Brain microvascular endothelial cell (primary cell): ENCODE measurements around the gene GAL3ST3.

Source experiments
- DNase-seq: peaks from one replicate; pipeline ENCODE4 v3.0.0-alpha.2; 2020
- H3K27ac ChIP-seq: fragments of 250-450 bp; sonication (Bioruptor Pico); 2 replicates; pipeline ENCODE4 v1.5.1; 2020; ENCODE audit warnings: mild to moderate bottlenecking, moderate library complexity
- H3K27me3 ChIP-seq: fragments of 250-450 bp; sonication (Bioruptor Pico); replicated peaks from 2 replicates; pipeline ENCODE4 v1.5.1; 2020; ENCODE audit warnings: mild to moderate bottlenecking
- H3K36me3 ChIP-seq: fragments of 250-450 bp; sonication (Bioruptor Pico); replicated peaks from 2 replicates; pipeline ENCODE4 v1.5.1; 2020; ENCODE audit warnings: mild to moderate bottlenecking
- H3K4me3 ChIP-seq: 2 replicates; pipeline ENCODE4 v1.5.1; 2011; ENCODE audit warnings: low read depth, mild to moderate bottlenecking, control low read depth, low read length, moderate library complexity
- CTCF ChIP-seq: IDR thresholded peaks from 2 replicates; pipeline ENCODE4 v1.5.1; 2011; ENCODE audit warnings: low read depth, mild to moderate bottlenecking, moderate library complexity, low read length, control low read depth, inconsistent platforms; ENCODE audit errors: missing control alignments
- in situ Hi-C: cut with HindIII; loops from 2 replicates; pipeline ENCODE4 v1.10.0; 2017; ENCODE audit warnings: low sequenced_read_pairs, low pct_ligation_motif_present

GAL3ST3 gene

DNA sequence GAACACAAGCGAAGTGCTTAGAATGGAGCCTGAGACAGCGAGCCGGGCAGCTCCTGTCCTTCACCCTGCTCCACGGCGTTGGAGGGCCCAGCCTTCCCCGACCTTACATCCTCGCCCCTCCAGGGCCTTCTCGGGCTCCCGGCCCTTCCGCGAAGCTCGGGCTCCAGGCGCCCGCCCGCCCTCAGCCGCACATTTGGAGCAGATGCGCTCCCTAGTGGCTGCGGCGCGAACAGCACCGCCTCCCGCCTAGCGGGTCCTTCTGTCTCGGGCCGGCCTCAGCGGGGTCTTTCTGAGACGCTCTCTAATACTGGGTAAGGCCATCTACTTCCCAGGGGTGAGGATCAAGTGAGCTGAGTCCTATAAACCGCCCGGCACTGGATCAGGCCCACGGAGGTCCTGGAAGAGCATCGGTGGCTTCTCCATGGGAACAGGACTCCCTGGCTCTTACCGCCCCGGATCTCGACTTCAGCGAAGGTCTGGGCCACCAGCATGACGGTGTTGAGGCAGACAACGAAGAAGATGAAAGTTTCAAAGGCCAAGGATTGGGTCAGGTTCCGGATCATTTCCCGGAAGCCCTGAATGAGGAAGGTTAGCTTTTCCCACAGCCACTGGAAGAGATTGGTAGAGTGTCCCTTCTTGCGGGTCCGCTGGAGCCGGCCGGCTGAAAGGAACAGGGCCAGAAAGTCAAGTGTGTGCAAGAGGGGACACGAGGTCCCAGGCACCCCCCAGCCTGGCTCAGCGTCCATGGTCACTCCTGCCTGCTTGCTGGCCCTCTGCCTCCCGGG lies 26.4 kb downstream of the GAL3ST3 start:
- DNase-seq: peak; percentile 30
- Histone ChIP-seq H3K27me3 (no peaks in the 10 kb centered on the region), H3K27ac (no peak overlapping the region), H3K4me3 (peak overlapping the region; percentile 9), H3K36me3 (no peaks in the 10 kb centered on the region)
- peak; percentile 95 for TF ChIP-seq CTCF
- in situ Hi-C loops: no loop called here

DNA sequence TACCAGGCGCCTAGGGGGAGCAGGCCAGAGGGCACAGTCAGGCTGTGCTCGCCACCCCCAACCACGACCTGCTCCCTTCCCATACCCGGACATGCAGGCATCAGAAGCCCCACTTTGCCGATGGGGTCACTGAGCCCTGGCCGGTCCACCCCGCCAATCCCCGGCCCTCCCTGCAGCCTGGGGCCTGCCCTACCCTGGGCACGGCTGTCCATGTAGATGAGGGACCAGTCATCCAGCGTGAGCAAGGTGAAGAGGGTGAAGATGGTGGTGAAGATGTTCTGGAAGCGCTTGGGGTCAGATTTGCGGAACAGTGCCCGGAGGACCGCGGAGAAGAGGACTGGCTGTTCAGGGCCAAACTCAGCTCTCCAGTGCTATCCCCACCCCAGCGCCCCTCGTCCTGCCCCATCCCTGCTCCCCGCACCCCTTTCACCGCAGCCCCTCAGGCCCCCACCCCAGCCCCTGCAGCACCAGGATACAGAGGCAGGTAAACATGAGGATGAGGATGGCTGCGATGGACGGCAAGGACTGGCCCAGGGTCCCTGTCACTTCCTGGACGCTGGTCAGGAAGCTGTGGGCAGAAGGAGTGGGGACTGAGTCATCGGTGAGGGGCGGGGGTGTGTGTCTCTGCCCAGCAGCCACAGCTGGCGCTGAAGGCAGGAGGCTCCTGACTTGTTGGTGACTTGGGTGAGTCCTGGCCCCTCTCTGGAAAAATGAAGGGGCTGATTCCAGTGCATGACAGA lies 28.2 kb downstream of the GAL3ST3 start:
- no peak overlapping the region for H3K27ac ChIP-seq
- H3K36me3 ChIP-seq: no peaks in the 10 kb centered on the region
- no peak overlapping the region for H3K4me3 ChIP-seq
- in situ Hi-C loops: no loop called here
- DNase-seq: peak; percentile 47
- no peak for TF ChIP-seq CTCF
- H3K27me3 ChIP-seq: no peaks in the 10 kb centered on the region

- DNase-seq: no peak
- no peak overlapping the region for H3K4me3 ChIP-seq
- in situ Hi-C loops: no loop called here
- H3K36me3 ChIP-seq: no peaks in the 10 kb centered on the region
- no peak overlapping the region for H3K27ac ChIP-seq
- H3K27me3 ChIP-seq: no peaks in the 10 kb centered on the region
- TF ChIP-seq CTCF: no peak
These were observed 28.7 kb downstream of the GAL3ST3 start for GRCh38 chr11:66020212-66020611.

DNA sequence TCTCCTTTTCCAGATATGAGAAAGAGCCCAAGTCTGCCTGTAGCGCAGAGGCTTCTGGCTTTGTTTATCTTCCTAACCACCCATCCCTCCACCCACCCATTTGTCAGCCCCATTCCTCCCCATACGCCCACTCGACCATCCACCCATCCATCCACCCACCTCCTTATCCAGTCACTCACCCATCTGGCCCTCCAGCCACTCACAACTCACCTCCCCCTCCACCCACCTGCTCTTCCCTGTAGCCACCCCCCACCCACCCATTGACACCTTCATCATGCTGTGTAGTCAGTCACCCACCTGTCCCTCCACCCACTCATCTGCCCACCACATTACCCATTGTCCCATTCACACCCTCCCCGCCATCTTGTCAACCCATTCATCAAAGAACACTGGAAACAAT lies 31.6 kb downstream of the GAL3ST3 start:
- in situ Hi-C loops: no loop called here
- DNase-seq: no peak
- Histone ChIP-seq H3K4me3 (no peak overlapping the region), H3K27ac (no peak overlapping the region), H3K36me3 (no peaks in the 10 kb centered on the region), H3K27me3 (no peaks in the 10 kb centered on the region)
- no peak for TF ChIP-seq CTCF

- in situ Hi-C loops: no loop called here
- no peak for TF ChIP-seq CTCF
- DNase-seq: no peak
- Histone ChIP-seq H3K4me3 (no peak overlapping the region), H3K36me3 (no peaks in the 10 kb centered on the region), H3K27me3 (no peaks in the 10 kb centered on the region), H3K27ac (no peak overlapping the region)
These were observed 32.2 kb downstream of the GAL3ST3 start for GRCh38 chr11:66016793-66017177.
